ENCODE results near the gene SH3PXD2B.

- TF ChIP-seq CTCF (IDR thresholded peaks at IDR 0.05 in 2 of 3, conservative IDR thresholded peaks at IDR 0.05 in 1 of 3; ENCODE audit: borderline replicate concordance in 1 of 3, insufficient read depth in 1 of 3, low read depth in 2 of 3, low read length in 2 of 3): no peak
- no peak for TF ChIP-seq EZH2 (IDR thresholded peaks at IDR 0.05)
- no peak for TF ChIP-seq CEBPB (IDR thresholded peaks at IDR 0.05; ENCODE audit: low read depth)
- no peak for TF ChIP-seq ATF3 (IDR thresholded peaks at IDR 0.05)
Measured at GRCh38 chr5:172373680-172374079, 80.6 kb downstream of the SH3PXD2B start.

Measured in HCT116 (cell line).